SK-N-MC (cell line): ENCODE results near the gene OR2A1.
"Not testable (repeated sequence)": the region's sequence is repeated elsewhere in the genome, so short reads cannot be mapped to it uniquely, and the experiment has no call there.

ENCODE experiments used
- DNase-seq: peaks from one replicate; pipeline ENCODE4 v3.0.0-alpha.2; 2011; ENCODE audit warnings: low read depth, low spot score
- H3K27ac ChIP-seq: fragments of 200-600 bp; sonication (generic); 2 replicates; pipeline ENCODE4 v1.5.1; 2016; ENCODE audit warnings: mixed run types
- H3K36me3 ChIP-seq: fragments of 200-600 bp; sonication (generic); 2 replicates; pipeline ENCODE4 v1.6.1; 2017; ENCODE audit warnings: antibody characterized with exemption, low read length, mixed read lengths; ENCODE audit not compliant: insufficient read depth
- H3K4me3 ChIP-seq: fragments of 200-600 bp; sonication (generic); 2 replicates; pipeline ENCODE4 v1.5.1; 2016
- H3K9ac ChIP-seq: fragments of 200-600 bp; sonication (generic); 2 replicates; pipeline ENCODE4 v1.8.0; 2017; ENCODE audit warnings: mixed run types, mixed read lengths; ENCODE audit not compliant: insufficient read length
- H3K9me3 ChIP-seq: fragments of 200-600 bp; sonication (generic); 2 replicates; pipeline ENCODE4 v1.6.1; 2017; ENCODE audit warnings: low read depth, mild to moderate bottlenecking, antibody characterized with exemption, low read length, moderate library complexity, mixed read lengths

The OR2A1 gene

GRCh38 chr7:144303607-144304006, 8.6 kb upstream of the OR2A1 start:
- not testable (repeated sequence) for H3K4me3 ChIP-seq, H3K36me3 ChIP-seq, H3K9me3 ChIP-seq, H3K9ac ChIP-seq, DNase-seq, H3K27ac ChIP-seq

- DNase-seq, H3K36me3 ChIP-seq, H3K4me3 ChIP-seq, H3K9me3 ChIP-seq, H3K9ac ChIP-seq, H3K27ac ChIP-seq: not testable (repeated sequence)
Observed at GRCh38 chr7:144305156-144305555, 7.1 kb upstream of the OR2A1 start.

- not testable (repeated sequence) for H3K27ac ChIP-seq, DNase-seq, H3K9me3 ChIP-seq, H3K4me3 ChIP-seq, H3K36me3 ChIP-seq, H3K9ac ChIP-seq
Observed at GRCh38 chr7:144309702-144310101, 2.5 kb upstream of the OR2A1 start.

- not testable (repeated sequence) for H3K27ac ChIP-seq, DNase-seq, H3K9me3 ChIP-seq, H3K9ac ChIP-seq, H3K4me3 ChIP-seq, H3K36me3 ChIP-seq
Observed at GRCh38 chr7:144311218-144311617, 1.0 kb upstream of the OR2A1 start.

DNA sequence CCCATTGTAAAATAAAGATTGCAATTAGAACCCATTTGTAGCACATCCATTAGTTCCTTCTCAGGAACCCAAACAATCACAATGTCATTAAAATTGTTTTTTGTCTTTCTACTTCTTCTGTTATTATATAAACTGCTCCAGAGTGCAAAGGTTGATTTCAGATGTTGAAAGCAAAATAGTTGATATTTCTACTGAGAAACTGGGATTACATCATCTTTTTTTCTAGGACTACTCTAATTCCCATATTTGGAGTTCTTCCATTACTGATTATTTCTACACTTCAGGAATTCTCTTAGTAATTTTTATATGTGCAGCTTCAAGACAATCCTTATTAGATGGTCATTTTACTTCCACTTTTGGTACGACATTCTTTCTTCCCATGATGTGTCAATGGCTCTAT, 5.3 kb downstream of the OR2A1 start:
- DNase-seq, H3K9ac ChIP-seq, H3K36me3 ChIP-seq, H3K9me3 ChIP-seq, H3K27ac ChIP-seq, H3K4me3 ChIP-seq: not testable (repeated sequence)

DNA sequence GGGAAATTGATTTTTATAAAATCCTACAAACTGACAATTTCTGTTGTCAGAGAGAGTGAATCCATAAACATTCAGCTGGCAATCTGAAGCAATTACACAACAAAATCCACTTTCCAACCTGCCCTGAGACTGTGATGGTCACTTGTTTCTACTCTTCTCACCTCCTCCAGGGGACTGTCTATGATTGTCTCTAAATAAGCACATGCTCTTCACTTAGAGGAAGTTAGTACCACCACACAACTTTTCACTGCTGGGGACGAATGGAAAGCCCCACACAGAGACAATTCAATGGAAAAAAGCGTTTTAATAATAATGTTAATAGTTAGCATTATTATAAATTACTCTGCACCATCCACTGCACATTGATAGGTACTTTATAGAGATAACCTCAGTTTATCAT, 7.3 kb downstream of the OR2A1 start:
- H3K9ac ChIP-seq, H3K36me3 ChIP-seq, H3K9me3 ChIP-seq, H3K27ac ChIP-seq, H3K4me3 ChIP-seq, DNase-seq: not testable (repeated sequence)

DNA sequence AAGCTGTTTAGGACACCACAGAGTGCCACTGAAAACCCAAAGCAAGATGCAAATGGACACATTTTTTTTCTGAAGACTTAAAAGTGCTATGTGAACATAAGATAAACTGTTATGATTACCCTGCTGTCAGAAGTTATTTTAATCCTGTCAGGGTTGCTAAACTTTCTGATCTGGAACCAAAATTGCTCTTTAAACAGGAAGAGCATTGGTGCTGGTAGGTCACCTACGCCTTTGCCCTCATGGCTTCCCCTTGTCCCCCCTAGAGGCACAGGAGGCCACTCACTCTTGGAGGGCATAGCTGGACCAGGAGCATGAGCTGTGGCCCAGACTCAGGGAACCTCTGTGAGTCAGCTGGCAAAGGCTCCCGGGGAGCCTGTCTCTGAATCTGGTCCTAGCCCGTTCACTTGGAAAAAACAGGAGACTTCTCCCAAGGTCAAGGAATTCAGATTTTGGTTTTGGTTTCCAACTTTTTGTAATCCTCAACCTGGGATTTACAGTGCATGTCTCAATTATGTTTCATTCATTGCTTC, 9.5 kb downstream of the OR2A1 start:
- not testable (repeated sequence) for H3K4me3 ChIP-seq, H3K36me3 ChIP-seq, H3K27ac ChIP-seq, H3K9me3 ChIP-seq, DNase-seq, H3K9ac ChIP-seq

- H3K4me3 ChIP-seq, DNase-seq, H3K9me3 ChIP-seq, H3K9ac ChIP-seq, H3K36me3 ChIP-seq, H3K27ac ChIP-seq: not testable (repeated sequence)
Observed at GRCh38 chr7:144323359-144323758, 11.1 kb downstream of the OR2A1 start.

DNA sequence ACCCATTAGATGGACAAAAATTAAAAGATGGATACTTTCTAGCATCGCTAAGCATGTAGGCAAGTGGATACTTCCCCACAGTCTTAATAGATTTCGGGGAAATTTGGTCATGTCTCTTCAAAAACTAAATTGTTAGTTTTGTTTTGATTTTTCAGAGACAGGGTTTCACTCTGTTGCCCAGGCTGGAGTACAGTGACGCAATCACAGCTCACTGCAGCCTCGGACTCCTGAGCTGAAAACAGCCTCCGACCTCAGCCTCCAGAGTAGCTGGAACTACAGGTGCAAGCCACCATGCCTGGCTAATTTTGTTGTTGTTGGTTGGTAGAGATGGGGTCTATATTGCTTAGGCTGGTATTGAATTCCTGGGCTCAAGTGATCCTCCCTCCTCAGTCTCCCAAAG, 13.6 kb downstream of the OR2A1 start:
- DNase-seq, H3K9ac ChIP-seq, H3K9me3 ChIP-seq, H3K4me3 ChIP-seq, H3K36me3 ChIP-seq, H3K27ac ChIP-seq: not testable (repeated sequence)

GRCh38 chr7:144330044-144330443, 17.8 kb downstream of the OR2A1 start:
- H3K36me3 ChIP-seq, H3K27ac ChIP-seq, H3K9me3 ChIP-seq, H3K4me3 ChIP-seq, H3K9ac ChIP-seq, DNase-seq: not testable (repeated sequence)

GRCh38 chr7:144331221-144331995, 19.2 kb downstream of the OR2A1 start:
- not testable (repeated sequence) for H3K27ac ChIP-seq, H3K9ac ChIP-seq, H3K9me3 ChIP-seq, H3K4me3 ChIP-seq, DNase-seq, H3K36me3 ChIP-seq

GRCh38 chr7:144331996-144332288, 19.7 kb downstream of the OR2A1 start:
- H3K9me3 ChIP-seq, H3K9ac ChIP-seq, DNase-seq, H3K36me3 ChIP-seq, H3K27ac ChIP-seq, H3K4me3 ChIP-seq: not testable (repeated sequence)

- not testable (repeated sequence) for H3K9ac ChIP-seq, H3K36me3 ChIP-seq, H3K4me3 ChIP-seq, H3K9me3 ChIP-seq, H3K27ac ChIP-seq, DNase-seq
Observed at GRCh38 chr7:144348625-144349024, 36.4 kb downstream of the OR2A1 start.

DNA sequence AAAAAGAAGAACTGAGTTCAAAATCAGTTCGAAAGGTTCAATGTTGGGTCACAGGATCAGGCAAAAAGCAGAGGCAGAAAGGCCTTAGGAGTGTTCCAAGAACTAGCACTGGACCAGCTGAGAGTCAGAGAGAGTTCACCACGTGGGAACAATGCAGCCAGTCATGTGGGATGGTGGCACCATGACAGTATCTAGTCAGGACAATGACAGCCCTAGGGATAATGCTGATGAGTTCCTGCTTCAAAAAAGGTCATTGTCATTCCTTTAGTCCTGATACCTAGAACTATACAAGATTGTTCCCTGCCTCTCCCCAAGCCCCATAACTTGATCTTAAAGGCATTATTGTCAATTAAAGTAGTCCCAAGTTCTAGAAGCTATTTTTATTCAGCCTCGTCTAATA, 39.4 kb downstream of the OR2A1 start:
- H3K27ac ChIP-seq, H3K36me3 ChIP-seq, H3K4me3 ChIP-seq, H3K9ac ChIP-seq, DNase-seq, H3K9me3 ChIP-seq: not testable (repeated sequence)

DNA sequence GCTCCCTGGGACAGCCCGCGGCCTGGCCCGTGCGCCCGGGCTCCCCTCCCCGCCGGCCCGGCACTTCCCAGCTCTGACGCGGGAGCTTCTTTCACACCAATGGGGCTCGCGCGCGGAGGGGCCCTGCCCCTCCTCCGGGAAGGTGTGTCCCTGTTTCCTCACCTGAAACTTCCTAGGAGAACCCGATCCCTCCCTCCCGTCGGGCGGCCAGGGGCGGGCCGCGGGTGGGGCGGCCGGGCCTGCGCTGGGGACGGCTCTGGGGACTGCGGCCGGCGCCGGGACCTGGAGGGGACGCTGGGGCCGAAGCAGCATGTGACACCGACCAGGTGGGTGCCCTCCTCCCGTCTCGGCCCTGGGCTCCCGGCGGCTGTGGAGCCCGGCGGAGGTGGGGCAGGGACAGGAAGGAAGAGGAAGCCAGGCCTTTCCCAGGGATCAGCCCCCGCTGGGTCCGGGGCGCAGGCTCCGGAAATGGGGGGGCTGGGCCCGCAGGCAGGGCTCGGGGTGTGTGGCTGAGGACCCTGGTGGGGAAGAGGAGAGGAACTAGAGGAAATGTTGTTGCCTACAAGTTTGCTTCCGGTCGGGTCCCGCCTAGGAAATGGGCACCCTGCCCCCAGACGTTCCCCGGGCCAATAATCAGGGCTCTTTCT, 43.1 kb downstream of the OR2A1 start, which contains the start of gene ARHGEF5:
Gene ARHGEF5 (plus strand): TSS at position 227 of the 647 bp plus-strand sequence. CDS start 7,268 bp downstream, outside the sequence.
- not testable (repeated sequence) for H3K9ac ChIP-seq, H3K36me3 ChIP-seq, H3K9me3 ChIP-seq, DNase-seq, H3K4me3 ChIP-seq, H3K27ac ChIP-seq
